BLaER1 treated with 17β-estradiol and CSF1 and Interleukin-3, amounts not matched to agents 10 nM and 100 nM (cell line): ENCODE results near the gene DOLK.

ENCODE experiments used
- H3K27ac ChIP-seq, 11 experiments: shearing (Covaris generic); formaldehyde crosslinking; 2 replicates each; pipeline ENCODE4 v1.8.1; 2022
- H3K27me3 ChIP-seq, 11 experiments: shearing (Covaris generic); formaldehyde crosslinking; 2 replicates each; pipeline ENCODE4 v1.8.1; 2022
- H3K36me3 ChIP-seq, 11 experiments: shearing (Covaris generic); formaldehyde crosslinking; 2 replicates each; pipeline ENCODE4 v1.8.1; 2022
- H3K4me1 ChIP-seq, 10 experiments: shearing (Covaris generic); formaldehyde crosslinking; 2 replicates each; pipeline ENCODE4 v1.8.1; 2022
- H3K4me2 ChIP-seq, 11 experiments: shearing (Covaris generic); formaldehyde crosslinking; 2 replicates each; pipeline ENCODE4 v1.8.1; 2022
- H3K4me3 ChIP-seq, 10 experiments: shearing (Covaris generic); formaldehyde crosslinking; 2 replicates each; pipeline ENCODE4 v1.8.1; 2022
- H3K9ac ChIP-seq, 11 experiments: shearing (Covaris generic); formaldehyde crosslinking; 2 replicates each; pipeline ENCODE4 v1.8.1; 2022
- H3K9me3 ChIP-seq, 11 experiments: shearing (Covaris generic); formaldehyde crosslinking; replicated peaks in 1 of 11; 2 replicates each; pipeline ENCODE4 v1.8.1; 2022
- H4K20me1 ChIP-seq, 11 experiments: shearing (Covaris generic); formaldehyde crosslinking; 2 replicates each; pipeline ENCODE4 v1.8.1; 2022
- Cebpa-rat ChIP-seq, 11 experiments: shearing (Covaris generic); IDR thresholded peaks; 2 replicates each; pipeline ENCODE4 v1.8.1; 2022

DOLK gene

DNA sequence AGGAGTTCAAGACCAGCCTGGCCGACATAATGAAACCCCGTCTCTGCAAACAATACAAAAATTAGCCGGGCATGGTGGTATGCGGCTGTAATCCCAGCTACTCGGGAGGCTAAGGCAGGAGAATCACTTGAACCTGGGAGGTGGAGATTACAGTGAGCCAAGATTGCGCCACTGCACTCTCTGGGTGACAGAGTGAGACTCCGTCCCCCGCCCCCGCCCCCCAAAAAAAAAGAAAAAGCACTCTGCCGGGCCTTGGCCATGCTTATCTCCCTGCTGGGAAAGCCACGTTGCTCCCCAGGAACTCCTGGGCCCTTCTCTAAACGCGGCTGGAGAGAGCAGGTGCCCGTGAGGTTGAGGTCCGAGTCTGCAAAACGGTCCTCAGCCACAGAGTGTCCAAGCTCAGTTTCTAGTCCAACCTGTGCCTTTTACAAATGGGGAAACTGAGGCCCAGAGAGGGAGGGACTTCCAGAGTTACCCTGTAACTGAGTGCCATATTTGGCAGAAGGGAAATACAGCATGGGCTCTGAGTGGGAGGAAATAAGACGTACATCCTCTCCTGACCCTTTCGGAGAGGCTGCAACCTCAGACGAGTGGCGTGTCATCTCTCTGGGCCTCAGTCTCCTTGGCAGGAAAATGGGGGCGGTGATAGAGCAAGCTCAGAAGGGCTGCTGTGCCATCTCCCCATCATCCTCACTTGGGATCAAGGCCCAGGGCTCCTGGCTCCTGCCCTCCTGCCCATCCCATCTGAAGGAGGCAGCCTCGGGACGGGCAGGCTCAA lies 33.2 kb downstream of the DOLK start:
- H3K27me3 ChIP-seq: no peaks in the 10 kb centered on the region
- H3K9me3 ChIP-seq: no peaks in the 10 kb centered on the region
- no peak overlapping the region for H3K4me3 ChIP-seq
- H3K4me2 ChIP-seq: peak overlapping the region in 3 of 11 experiments; percentile 7 to 81 (median 74); a peak in 4 of 22 replicates
- H3K36me3 ChIP-seq: peaks cover 38 to 97% (median 80%) of the 10 kb centered on the region in 11 experiments
- H3K9ac ChIP-seq: peak overlapping the region in 1 of 11 experiments; percentile 21; a peak in 1 of 22 replicates
- no peak for TF ChIP-seq Cebpa-rat (IDR thresholded peaks at IDR 0.05)
- peaks cover 39 to 58% (median 45%) of the 10 kb centered on the region in 10 experiments for H3K4me1 ChIP-seq
- H4K20me1 ChIP-seq: peaks cover 27 to 77% (median 57%) of the 10 kb centered on the region in 11 experiments; a peak in 21 of 22 replicates
- H3K27ac ChIP-seq: peak overlapping the region in 1 of 11 experiments; percentile 22; a peak in 1 of 22 replicates

DNA sequence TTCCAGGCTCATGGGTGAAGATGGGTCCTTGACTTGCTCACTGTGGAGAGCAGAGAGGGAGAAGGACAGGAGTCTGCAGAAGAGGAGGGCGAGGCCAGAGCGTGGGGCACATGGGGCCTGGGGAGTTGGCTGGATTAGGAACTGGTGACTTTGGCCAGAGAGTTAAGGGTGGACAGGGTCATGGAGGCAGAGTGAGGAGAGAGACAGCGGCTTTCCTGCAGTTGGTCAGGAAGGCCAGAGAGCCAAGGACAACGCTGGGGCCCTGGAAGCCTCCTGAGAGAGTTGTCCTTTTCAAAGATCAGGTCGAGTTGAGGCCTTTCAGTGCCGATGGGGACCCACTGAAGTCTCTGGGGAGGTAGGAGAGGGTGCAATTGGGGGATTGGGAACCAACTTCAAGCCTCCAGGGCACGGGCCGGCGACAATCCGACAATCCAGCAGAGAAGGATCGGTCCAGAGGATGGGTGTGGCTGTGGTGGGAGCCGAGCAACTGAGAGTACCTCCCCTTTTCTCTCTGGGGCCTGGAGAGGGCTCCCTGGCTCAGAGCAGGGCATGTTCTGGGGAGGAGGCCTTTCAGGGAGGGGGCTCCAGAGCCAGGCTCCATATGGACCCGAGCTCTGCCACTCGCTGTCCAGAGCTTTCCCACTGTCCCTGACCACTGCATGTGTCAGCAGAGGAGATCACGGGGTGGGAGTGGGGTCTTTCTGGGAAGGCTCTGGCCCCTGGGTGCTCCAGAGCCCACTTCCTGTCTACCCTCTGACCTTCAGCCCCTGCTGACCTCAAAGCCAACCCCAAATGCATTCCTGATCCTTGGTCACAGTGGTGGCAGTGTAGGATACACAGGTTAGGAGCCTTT lies 34.1 kb downstream of the DOLK start:
- H3K27ac ChIP-seq: peak overlapping the region in 5 of 11 experiments; percentile 1 to 32 (median 19); a peak in 6 of 22 replicates
- H3K4me2 ChIP-seq: peak overlapping the region in 4 of 11 experiments; percentile 12 to 85 (median 78); a peak in 6 of 22 replicates
- TF ChIP-seq Cebpa-rat (IDR thresholded peaks at IDR 0.05): no peak
- H3K27me3 ChIP-seq: no peaks in the 10 kb centered on the region
- H3K9me3 ChIP-seq: no peaks in the 10 kb centered on the region
- H4K20me1 ChIP-seq: peaks cover 27 to 86% (median 64%) of the 10 kb centered on the region in 11 experiments; a peak in 21 of 22 replicates
- peak overlapping the region in 6 of 11 experiments; percentile 1 to 29 (median 15); a peak in 3 of 22 replicates for H3K9ac ChIP-seq
- H3K36me3 ChIP-seq: peaks cover 47 to 98% (median 89%) of the 10 kb centered on the region in 11 experiments
- H3K4me1 ChIP-seq: peaks cover 30 to 52% (median 41%) of the 10 kb centered on the region in 10 experiments
- no peak overlapping the region for H3K4me3 ChIP-seq

DNA sequence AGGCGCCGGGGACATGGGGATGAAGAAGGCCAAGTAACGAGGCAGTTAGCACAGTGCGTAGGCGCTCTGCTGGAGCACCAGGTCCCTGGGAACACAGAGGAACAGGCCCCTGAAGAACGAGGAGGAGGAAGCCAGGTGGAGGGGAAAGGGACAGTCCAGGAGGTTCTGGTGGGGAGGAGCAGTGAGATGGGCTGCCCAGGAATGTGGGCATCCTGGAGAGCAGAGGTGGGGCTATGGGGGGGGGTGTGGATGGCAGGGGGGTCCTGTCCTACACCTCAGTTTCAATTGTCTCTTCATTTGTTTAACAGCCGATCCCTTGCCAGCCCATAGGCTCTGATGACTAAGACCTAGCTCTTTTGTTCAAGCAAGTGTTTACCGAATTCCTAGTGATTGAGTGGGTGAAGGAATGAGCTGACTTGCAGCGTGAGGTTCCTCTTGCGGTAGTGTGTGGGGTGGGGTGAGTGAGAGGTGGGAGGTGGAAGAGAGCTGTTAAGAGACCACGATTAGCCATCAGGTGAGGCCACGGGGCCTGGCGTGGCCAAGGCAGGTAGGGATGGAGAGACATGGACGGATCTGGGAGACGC lies 35.0 kb downstream of the DOLK start:
- H3K4me2 ChIP-seq: peak overlapping the region in 6 of 11 experiments; percentile 62 to 85 (median 78); a peak in 12 of 22 replicates
- peak overlapping the region in 6 of 11 experiments; percentile 1 to 58 (median 33); a peak in 8 of 22 replicates for H3K27ac ChIP-seq
- TF ChIP-seq Cebpa-rat (IDR thresholded peaks at IDR 0.05): no peak
- H3K27me3 ChIP-seq: no peaks in the 10 kb centered on the region
- H4K20me1 ChIP-seq: peaks cover 27 to 93% (median 68%) of the 10 kb centered on the region in 11 experiments; a peak in 21 of 22 replicates
- H3K36me3 ChIP-seq: peaks cover 47 to 98% (median 89%) of the 10 kb centered on the region in 11 experiments
- H3K9ac ChIP-seq: no peak overlapping the region; a peak in 1 of 22 replicates
- no peak overlapping the region for H3K4me3 ChIP-seq
- H3K9me3 ChIP-seq: no peaks in the 10 kb centered on the region
- peaks cover 21 to 52% (median 36%) of the 10 kb centered on the region in 10 experiments for H3K4me1 ChIP-seq

DNA sequence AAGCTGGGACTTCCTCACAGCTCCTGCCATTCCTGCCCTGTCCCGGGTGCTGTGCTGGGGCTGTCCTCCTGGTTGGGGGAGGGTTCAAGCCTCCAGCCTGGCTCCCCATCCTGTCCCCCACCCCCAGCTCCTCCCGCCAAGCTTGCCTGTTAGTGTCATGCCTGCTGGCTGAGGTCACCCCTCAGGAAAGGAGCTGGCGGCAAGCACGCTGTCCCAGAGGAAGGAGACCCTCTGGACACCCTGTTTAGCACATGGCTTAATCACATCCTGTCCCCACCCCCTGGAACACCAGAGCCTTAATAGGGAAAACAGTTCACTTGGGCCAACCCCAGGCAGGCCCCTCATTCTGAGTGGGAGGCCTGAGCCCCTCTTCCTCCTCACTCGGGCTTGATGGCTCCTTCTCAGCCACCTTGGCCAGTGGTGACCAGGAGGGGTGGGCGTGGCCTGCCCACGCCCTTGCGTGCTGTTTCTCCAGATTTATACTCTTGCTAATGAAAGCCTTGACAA lies 35.8 kb downstream of the DOLK start:
- Histone ChIP-seq H3K9ac (peak overlapping the region in 10 of 11 experiments; percentile 23 to 60 (median 36); a peak in 15 of 22 replicates), H4K20me1 (peaks cover 27 to 98% (median 69%) of the 10 kb centered on the region in 11 experiments; a peak in 21 of 22 replicates), H3K36me3 (peaks cover 47 to 98% (median 89%) of the 10 kb centered on the region in 11 experiments), H3K9me3 (no peaks in the 10 kb centered on the region), H3K27ac (peak overlapping the region in 7 of 11 experiments; percentile 3 to 58 (median 48); a peak in 14 of 22 replicates), H3K4me1 (peaks cover 19 to 52% (median 33%) of the 10 kb centered on the region in 10 experiments), H3K4me3 (peak overlapping the region in 1 of 10 experiments; percentile 15; a peak in 1 of 20 replicates), H3K4me2 (peak overlapping the region; percentile 17 to 85 (median 72); a peak in 20 of 22 replicates), H3K27me3 (no peaks in the 10 kb centered on the region)
- no peak for TF ChIP-seq Cebpa-rat (IDR thresholded peaks at IDR 0.05)

DNA sequence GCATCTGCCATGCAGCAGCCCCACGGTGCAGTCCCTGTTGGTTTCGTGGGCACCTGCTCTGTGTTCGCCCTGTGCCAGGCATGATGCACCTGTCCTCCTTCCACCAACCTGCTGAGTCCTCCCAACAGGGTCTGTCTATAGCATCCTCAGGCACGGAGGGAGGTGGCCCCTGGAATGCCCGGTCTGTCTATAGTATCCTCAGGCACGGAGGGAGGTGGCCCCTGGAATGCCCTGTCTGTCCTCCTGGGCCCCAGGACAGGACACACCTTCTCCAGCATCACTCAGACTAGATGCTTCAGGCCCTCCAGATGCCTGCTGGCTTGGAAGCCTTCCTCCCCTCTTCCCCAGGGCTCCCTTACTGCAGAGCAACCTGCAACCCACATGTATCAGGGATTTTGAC lies 36.5 kb downstream of the DOLK start:
- Histone ChIP-seq H3K27me3 (no peaks in the 10 kb centered on the region), H3K9me3 (no peaks in the 10 kb centered on the region), H3K4me2 (peak overlapping the region; percentile 17 to 85 (median 72); a peak in 19 of 22 replicates), H3K4me3 (peak overlapping the region in 1 of 10 experiments; percentile 15; a peak in 1 of 20 replicates), H3K27ac (peak overlapping the region in 3 of 11 experiments; percentile 40 to 58 (median 48); a peak in 4 of 22 replicates), H3K4me1 (peaks cover 19 to 52% (median 31%) of the 10 kb centered on the region in 10 experiments), H3K36me3 (peaks cover 42 to 96% (median 85%) of the 10 kb centered on the region in 11 experiments), H3K9ac (peak overlapping the region in 7 of 11 experiments; percentile 23 to 60 (median 38); a peak in 5 of 22 replicates), H4K20me1 (peaks cover 27 to 92% (median 69%) of the 10 kb centered on the region in 11 experiments; a peak in 21 of 22 replicates)
- no peak for TF ChIP-seq Cebpa-rat (IDR thresholded peaks at IDR 0.05)

DNA sequence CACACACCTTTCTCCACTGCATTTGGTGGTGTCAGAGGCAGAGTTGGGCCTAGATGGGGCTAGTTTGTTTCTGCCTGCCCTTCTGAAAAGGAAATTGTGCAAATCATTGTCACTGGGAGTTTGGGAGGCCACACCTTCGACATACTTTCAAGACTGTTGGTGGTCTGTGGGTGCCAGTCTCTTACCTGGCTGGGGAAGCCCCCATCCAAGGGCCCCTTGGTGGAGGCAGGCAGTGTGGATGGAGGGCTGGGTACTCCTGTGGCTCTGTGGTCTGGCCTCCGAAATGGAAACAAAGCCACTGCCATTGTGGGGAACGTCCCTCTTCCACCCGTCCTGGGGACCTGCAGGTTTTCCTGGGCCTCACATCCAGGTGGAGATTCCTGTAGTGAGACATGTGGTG lies 37.5 kb downstream of the DOLK start:
- H3K27me3 ChIP-seq: no peaks in the 10 kb centered on the region
- peaks cover 19 to 52% (median 33%) of the 10 kb centered on the region in 10 experiments for H3K4me1 ChIP-seq
- H3K36me3 ChIP-seq: peaks cover 38 to 91% (median 77%) of the 10 kb centered on the region in 11 experiments
- no peak overlapping the region for H3K4me3 ChIP-seq
- no peak for TF ChIP-seq Cebpa-rat (IDR thresholded peaks at IDR 0.05)
- no peak overlapping the region for H3K4me2 ChIP-seq
- peak overlapping the region in 2 of 11 experiments; percentile 6 to 31; a peak in 2 of 22 replicates for H3K9ac ChIP-seq
- H4K20me1 ChIP-seq: peaks cover 27 to 89% (median 69%) of the 10 kb centered on the region in 11 experiments; a peak in 21 of 22 replicates
- no peaks in the 10 kb centered on the region for H3K9me3 ChIP-seq
- peak overlapping the region in 4 of 11 experiments; percentile 13 to 40 (median 24); a peak in 3 of 22 replicates for H3K27ac ChIP-seq

DNA sequence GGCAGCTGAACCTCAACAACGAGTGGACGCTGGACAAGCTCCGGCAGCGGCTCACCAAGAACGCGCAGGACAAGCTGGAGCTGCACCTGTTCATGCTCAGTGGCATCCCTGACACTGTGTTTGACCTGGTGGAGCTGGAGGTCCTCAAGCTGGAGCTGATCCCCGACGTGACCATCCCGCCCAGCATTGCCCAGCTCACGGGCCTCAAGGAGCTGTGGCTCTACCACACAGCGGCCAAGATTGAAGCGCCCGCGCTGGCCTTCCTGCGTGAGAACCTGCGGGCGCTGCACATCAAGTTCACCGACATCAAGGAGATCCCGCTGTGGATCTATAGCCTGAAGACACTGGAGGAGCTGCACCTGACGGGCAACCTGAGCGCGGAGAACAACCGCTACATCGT lies 39.0 kb downstream of the DOLK start:
- Histone ChIP-seq H3K4me1 (peaks cover 19 to 47% (median 31%) of the 10 kb centered on the region in 10 experiments), H4K20me1 (peaks cover 22 to 76% (median 54%) of the 10 kb centered on the region in 11 experiments; a peak in 21 of 22 replicates), H3K27me3 (no peaks in the 10 kb centered on the region), H3K36me3 (peaks cover 38 to 76% (median 63%) of the 10 kb centered on the region in 11 experiments), H3K9me3 (no peaks in the 10 kb centered on the region), H3K27ac (no peak overlapping the region), H3K4me2 (no peak overlapping the region), H3K9ac (no peak overlapping the region), H3K4me3 (no peak overlapping the region)
- no peak for TF ChIP-seq Cebpa-rat (IDR thresholded peaks at IDR 0.05)
